ENCODE data around the gene SOX13.

GRCh38 chr1:204083491-204083890, 10.6 kb downstream of the SOX13 start:
- TF ChIP-seq CTCF (IDR thresholded peaks at IDR 0.05) (no peak), POLR2A (IDR thresholded peaks at IDR 0.05) (no peak), EP300 (IDR thresholded peaks at IDR 0.05; ENCODE audit: low read depth) (no peak)

Measured in transverse colon (tissue), 3 donors.